Endothelial cell of umbilical vein (primary cell): ENCODE measurements around the gene CDS2. TPM values are rescaled to one million over a fixed set of nuclear protein-coding genes. Genes with fewer than 3 reads are reported as not detected.

Experiments
- BruUV-seq: library from RNA; stranded (reverse); fragments of 400-500 nt; replicated peaks from 2 replicates; lab custom pipeline; 2021; lab: Mats Ljungman, UMichigan
- CTCF ChIA-PET: fragments of 300-600, 350-600 bp; sonication (Branson Sonifier 250); formaldehyde crosslinking; loops from one replicate; lab custom pipeline; 2021; ENCODE audit warnings: antibody characterized with exemption, inconsistent platforms; lab: Charles Lee
- POLR2A ChIA-PET: fragments of 300-600, 350-600 bp; sonication (Branson Sonifier 250); formaldehyde crosslinking; loops from one replicate; lab custom pipeline; 2021; ENCODE audit warnings: antibody characterized with exemption, inconsistent platforms; lab: Charles Lee
- DNase-seq: peaks from one replicate; pipeline ENCODE4 v3.0.0-alpha.2; 2011; ENCODE audit warnings: low read depth, low spot score
- FAIRE-seq: peaks from 2 replicates; lab custom pipeline; 2011; peaks lifted over from hg19 to GRCh38; lab: Jason Lieb, UNC
- H2AFZ ChIP-seq: 2 replicates; pipeline ENCODE4 v1.6.0; 2012; ENCODE audit warnings: low read depth, low read length, control low read depth, inconsistent platforms
- H3K27ac ChIP-seq: 2 replicates; pipeline ENCODE4 v1.5.1; 2011; ENCODE audit warnings: low read depth, mild to moderate bottlenecking, control low read depth, low read length, moderate library complexity; ENCODE audit not compliant: insufficient read depth
- H3K27me3 ChIP-seq, 2 experiments: 2 replicates each; pipeline versions ENCODE4 v1.6.0 to v1.6.1; 2011; ENCODE audit warnings: low read length in 2 of 2, mixed read lengths in 1 of 2; ENCODE audit not compliant: control insufficient read depth in 2 of 2, insufficient read depth in 2 of 2
- H3K36me3 ChIP-seq, 2 experiments: 2 replicates in 1 of 2; 3 replicates in 1 of 2; pipeline ENCODE4 v1.5.1; 2011; ENCODE audit warnings: low read length in 2 of 2, mild to moderate bottlenecking in 1 of 2, moderate library complexity in 1 of 2; ENCODE audit not compliant: control insufficient read depth in 2 of 2, insufficient read depth in 2 of 2; ENCODE audit errors: extremely low read depth in 1 of 2
- H3K4me1 ChIP-seq: 3 replicates; pipeline ENCODE4 v1.5.1; 2011; ENCODE audit warnings: mild to moderate bottlenecking, low read length; ENCODE audit not compliant: control insufficient read depth, insufficient read depth; ENCODE audit errors: extremely low read depth
- H3K4me2 ChIP-seq: 2 replicates; pipeline ENCODE4 v1.6.1; 2011; ENCODE audit warnings: low read length, control low read depth, mixed read lengths; ENCODE audit not compliant: insufficient read depth
- H3K4me3 ChIP-seq, 3 experiments: fragments of 200-600 bp in 1 of 3; sonication (generic), shearing (Covaris generic) in 1 of 3; replicated peaks in 1 of 3; 2 replicates each; pipeline ENCODE4 v1.5.1; 2011 to 2016; ENCODE audit warnings: control low read depth in 3 of 3, low read length in 3 of 3, mild to moderate bottlenecking in 2 of 3, inconsistent platforms in 1 of 3, low read depth in 1 of 3, moderate library complexity in 1 of 3; ENCODE audit not compliant: insufficient read depth in 1 of 3
- H3K79me2 ChIP-seq: 2 replicates; pipeline ENCODE4 v1.6.0; 2012; ENCODE audit warnings: low read length, inconsistent platforms; ENCODE audit not compliant: control insufficient read depth, insufficient read depth
- H3K9ac ChIP-seq: replicated peaks from 2 replicates; pipeline ENCODE3; 2011; ENCODE audit warnings: low read length, control low read depth; ENCODE audit not compliant: insufficient read depth; ENCODE audit errors: extremely low read depth
- H3K9me1 ChIP-seq: replicated peaks from 3 replicates; pipeline ENCODE4 v1.6.0; 2011; ENCODE audit warnings: mild to moderate bottlenecking, low read length; ENCODE audit not compliant: control insufficient read depth, insufficient read depth; ENCODE audit errors: extremely low read depth
- H3K9me3 ChIP-seq: replicated peaks from 2 replicates; pipeline ENCODE4 v1.5.1; 2012; ENCODE audit warnings: low read length, inconsistent platforms; ENCODE audit not compliant: control insufficient read depth, insufficient read depth
- H4K20me1 ChIP-seq: replicated peaks from 2 replicates; pipeline ENCODE3; 2011; ENCODE audit warnings: mild to moderate bottlenecking, low read length; ENCODE audit not compliant: control insufficient read depth, insufficient read depth; ENCODE audit errors: extremely low read depth
- CTCF ChIP-seq, 2 donors: IDR thresholded peaks; 1 replicate in 1 of 2; 2 replicates in 1 of 2; pipeline ENCODE4 v1.5.1; 2011; ENCODE audit warnings: low read length in 2 of 2, mild to moderate bottlenecking in 2 of 2, moderate library complexity in 2 of 2, control low read depth in 1 of 2, inconsistent platforms in 1 of 2, low read depth in 1 of 2; ENCODE audit not compliant: insufficient read depth in 1 of 2; ENCODE audit errors: extremely low read depth in 1 of 2
- EZH2 ChIP-seq: IDR thresholded peaks from 2 replicates; pipeline ENCODE4 v1.6.1; 2012; ENCODE audit warnings: borderline replicate concordance, low read depth, mild to moderate bottlenecking, moderate library complexity, low read length, inconsistent platforms; ENCODE audit not compliant: severe bottlenecking
- FOS ChIP-seq: IDR thresholded peaks from 2 replicates; pipeline ENCODE4 v1.6.1; 2011; ENCODE audit warnings: mild to moderate bottlenecking, low read length, moderate library complexity, borderline replicate concordance; ENCODE audit not compliant: insufficient read depth
- GATA2 ChIP-seq: IDR thresholded peaks from 2 replicates; pipeline ENCODE4 v1.7.0; 2011; ENCODE audit warnings: low read depth, mild to moderate bottlenecking, moderate library complexity, mixed read lengths, low read length; ENCODE audit not compliant: insufficient read length, insufficient read depth
- JUN ChIP-seq: IDR thresholded peaks from 2 replicates; pipeline ENCODE4 v1.6.1; 2011; ENCODE audit warnings: borderline replicate concordance, low read depth; ENCODE audit not compliant: insufficient read length, insufficient read depth
- MAX ChIP-seq: IDR thresholded peaks from 2 replicates; pipeline ENCODE4 v1.6.1; 2011; ENCODE audit not compliant: insufficient read depth, insufficient read length
- MYC ChIP-seq: IDR thresholded peaks from one replicate; pipeline ENCODE4 v1.6.1; 2011; ENCODE audit warnings: mild to moderate bottlenecking, low read depth, low read length
- POLR2A ChIP-seq: IDR thresholded peaks from 2 replicates; pipeline ENCODE4 v1.6.1; 2012; ENCODE audit warnings: low read depth, mild to moderate bottlenecking, control low read depth, low read length
- POLR2AphosphoS5 ChIP-seq: IDR thresholded peaks from 2 replicates; pipeline ENCODE4 v1.6.1; 2012; ENCODE audit warnings: low read depth, mild to moderate bottlenecking, control low read depth, low read length, moderate library complexity; ENCODE audit not compliant: insufficient read depth
- dilution Hi-C: fragments of 300-500 bp; cut with MboI; formaldehyde crosslinking; loops from one replicate; pipeline ENCODE4 v1.15.0; 2019; ENCODE audit warnings: low sequenced_read_pairs; ENCODE audit not compliant: extremely low pct_ligation_motif_present
- intact Hi-C: fragments of 100-400 bp; cut with micrococcal nuclease; formaldehyde crosslinking; loops from one replicate; pipeline ENCODE4 v1.10.0; 2022
- polyA plus RNA-seq, 4 experiments: library from polyadenylated mRNA; depleted of rRNA in 3 of 4; stranded (reverse) in 3 of 4; unstranded in 1 of 4; fragments of >200 nt; gene quantifications; 2 replicates each; pipeline versions ENCODE4 v1.2.1 to v1.2.3, GENCODE V29; 2011 to 2012; ENCODE audit warnings: missing spikeins in 1 of 4
- total RNA-seq: library from RNA; stranded (reverse); gene quantifications from 2 replicates; pipeline ENCODE4 v1.2.3, GENCODE V29; 2021

Gene CDS2
- total and polyA plus RNA-seq, 2 donors (not counting 3 experiments of a cell fraction or from before 2014, with no cell fraction given), result 47.0 to 49.0 TPM

- no peaks in the 10 kb centered on the region for H3K9me1 ChIP-seq
- no peaks in the 10 kb centered on the region for H3K9me3 ChIP-seq
- POLR2A ChIA-PET, result no interaction called here
- no peak overlapping the region for H2AFZ ChIP-seq
- H3K9ac ChIP-seq, result no peak overlapping the region
- peak; percentile 45 for DNase-seq
- FAIRE-seq, result peak; percentile 67
- dilution Hi-C loops, result no loop called here
- H3K4me3 ChIP-seq, result no peak overlapping the region
- H3K4me1 ChIP-seq, result peaks cover 22% of the 10 kb centered on the region
- peaks cover 40% of the 10 kb centered on the region for H3K79me2 ChIP-seq
- H3K27ac ChIP-seq, result peak overlapping the region; percentile 50
- no peaks in the 10 kb centered on the region for H3K27me3 ChIP-seq
- no TSS peak for BruUV-seq
- H4K20me1 ChIP-seq, result peaks cover 3% of the 10 kb centered on the region
- intact Hi-C loops, result no loop called here
- CTCF ChIA-PET, result interaction anchor here (1.3 to 3.7 kb wide), 5 partner anchors 10 to 35 kb away, joined by 4 to 19 read pairs (median 5); partner anchors contain the start of gene CDS2
- peak overlapping the region; percentile 60 for H3K4me2 ChIP-seq
- no peaks in the 10 kb centered on the region for H3K36me3 ChIP-seq
- TF ChIP-seq POLR2A, result no peak
- TF ChIP-seq EZH2, result no peak
- peak; percentile 44 for TF ChIP-seq FOS
- no peak for TF ChIP-seq GATA2
Observed at GRCh38 chr20:5156675-5157448, 30.1 kb downstream of the CDS2 start.

- no TSS peak for BruUV-seq
- intact Hi-C loops (no loop called here), dilution Hi-C loops (no loop called here)
- FAIRE-seq (no peak), DNase-seq (no peak)
- CTCF ChIA-PET, result no interaction called here
- Histone ChIP-seq H3K9me1 (no peaks in the 10 kb centered on the region), H3K27ac (no peak overlapping the region), H2AFZ (no peak overlapping the region), H3K9me3 (no peaks in the 10 kb centered on the region), H3K36me3 (no peaks in the 10 kb centered on the region), H3K27me3 (no peaks in the 10 kb centered on the region), H3K79me2 (peaks cover 40% of the 10 kb centered on the region), H3K9ac (no peak overlapping the region), H3K4me2 (no peak overlapping the region), H3K4me1 (peaks cover 17% of the 10 kb centered on the region), H4K20me1 (peaks cover 3% of the 10 kb centered on the region), H3K4me3 (no peak overlapping the region)
- no peak for TF ChIP-seq EZH2
- TF ChIP-seq FOS, result no peak
- TF ChIP-seq GATA2, result no peak
- no peak for TF ChIP-seq MYC
- TF ChIP-seq POLR2AphosphoS5, result no peak
- no peak for TF ChIP-seq POLR2A
- no peak for TF ChIP-seq CTCF (IDR thresholded peaks at IDR 0.05; ENCODE audit: extremely low read depth in 1 of 2, insufficient read depth in 1 of 2, low read depth in 1 of 2, low read length in 2 of 2)
- no peak for TF ChIP-seq MAX
- no peak for TF ChIP-seq JUN
- POLR2A ChIA-PET, result no interaction called here
Observed at GRCh38 chr20:5159928-5160327, 33.1 kb downstream of the CDS2 start.
